ENCODE results near the gene DRD3. TPM values are rescaled to one million over a fixed set of nuclear protein-coding genes. Genes with fewer than 3 reads are reported as not detected.

DRD3 gene
- total and polyA plus RNA-seq, 2 donors (not counting 3 experiments of a cell fraction or from before 2014, with no cell fraction given), result not detected

- Histone ChIP-seq H3K9ac (replicated peaks; ENCODE audit: extremely low read depth, insufficient read depth, low read length) (peak overlapping the region; percentile 62), H3K79me2 (ENCODE audit: control insufficient read depth, insufficient read depth, low read length) (no peaks in the 10 kb centered on the region), H3K4me2 (ENCODE audit: insufficient read depth, low read length) (peak overlapping the region; percentile 93), H4K20me1 (replicated peaks; ENCODE audit: control insufficient read depth, extremely low read depth, insufficient read depth, low read length) (no peaks in the 10 kb centered on the region), H3K27ac (ENCODE audit: insufficient read depth, low read depth, low read length) (peak overlapping the region; percentile 86), H3K4me3 (replicated peaks in 1 of 3; ENCODE audit: insufficient read depth in 1 of 3, low read depth in 1 of 3, low read length in 3 of 3) (peak overlapping the region in 1 of 3 experiments; percentile 41), H2AFZ (ENCODE audit: low read depth, low read length) (peak overlapping the region; percentile 95), H3K36me3 (ENCODE audit: control insufficient read depth in 2 of 2, extremely low read depth in 1 of 2, insufficient read depth in 2 of 2, low read length in 2 of 2) (no peaks in the 10 kb centered on the region), H3K4me1 (ENCODE audit: control insufficient read depth, extremely low read depth, insufficient read depth, low read length) (peaks cover 26% of the 10 kb centered on the region), H3K9me1 (replicated peaks; ENCODE audit: control insufficient read depth, extremely low read depth, insufficient read depth, low read length) (no peaks in the 10 kb centered on the region), H3K27me3 (ENCODE audit: control insufficient read depth in 2 of 2, insufficient read depth in 2 of 2, low read length in 2 of 2) (no peaks in the 10 kb centered on the region), H3K9me3 (replicated peaks; ENCODE audit: control insufficient read depth, insufficient read depth, low read length) (no peaks in the 10 kb centered on the region)
- FAIRE-seq (peak; percentile 85), DNase-seq (ENCODE audit: low read depth, low spot score) (peak; percentile 81)
- intact Hi-C loops (cut with micrococcal nuclease) (loop anchor here (1.0 to 2.0 kb wide), 3 partner anchors 30 to 60 kb away; partner anchors contain the start of genes CCDC191 and QTRT2), dilution Hi-C loops (cut with MboI; ENCODE audit: extremely low pct_ligation_motif_present, low sequenced_read_pairs) (no loop called here)
- TSS peak; percentile 69 for BruUV-seq (replicated peaks)
- CTCF ChIA-PET, result interaction anchor here (0.6 to 2.2 kb wide), 7 partner anchors 16 to 247 kb away, joined by 3 to 15 read pairs (median 4); no protein-coding TSS in a partner anchor
- TF ChIP-seq GATA2 (IDR thresholded peaks at IDR 0.05; ENCODE audit: insufficient read depth, insufficient read length, low read depth, low read length), result peak; percentile 91
- TF ChIP-seq, protein P1, sequence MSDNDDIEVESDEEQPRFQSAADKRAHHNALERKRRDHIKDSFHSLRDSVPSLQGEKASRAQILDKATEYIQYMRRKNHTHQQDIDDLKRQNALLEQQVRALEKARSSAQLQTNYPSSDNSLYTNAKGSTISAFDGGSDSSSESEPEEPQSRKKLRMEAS (IDR thresholded peaks at IDR 0.05; ENCODE audit: insufficient read depth, insufficient read length), result no peak
- TF ChIP-seq POLR2A (IDR thresholded peaks at IDR 0.05; ENCODE audit: low read depth, low read length), result peak; percentile 38
- no peak for TF ChIP-seq POLR2AphosphoS5 (IDR thresholded peaks at IDR 0.05; ENCODE audit: insufficient read depth, low read depth, low read length)
- TF ChIP-seq EZH2 (IDR thresholded peaks at IDR 0.05; ENCODE audit: borderline replicate concordance, low read depth, low read length, severe bottlenecking), result no peak
- no peak for TF ChIP-seq MYC (IDR thresholded peaks at IDR 0.05; ENCODE audit: low read depth, low read length)
- peak; percentile 16 for TF ChIP-seq JUN (IDR thresholded peaks at IDR 0.05; ENCODE audit: borderline replicate concordance, insufficient read depth, insufficient read length, low read depth)
- TF ChIP-seq, protein P2, sequence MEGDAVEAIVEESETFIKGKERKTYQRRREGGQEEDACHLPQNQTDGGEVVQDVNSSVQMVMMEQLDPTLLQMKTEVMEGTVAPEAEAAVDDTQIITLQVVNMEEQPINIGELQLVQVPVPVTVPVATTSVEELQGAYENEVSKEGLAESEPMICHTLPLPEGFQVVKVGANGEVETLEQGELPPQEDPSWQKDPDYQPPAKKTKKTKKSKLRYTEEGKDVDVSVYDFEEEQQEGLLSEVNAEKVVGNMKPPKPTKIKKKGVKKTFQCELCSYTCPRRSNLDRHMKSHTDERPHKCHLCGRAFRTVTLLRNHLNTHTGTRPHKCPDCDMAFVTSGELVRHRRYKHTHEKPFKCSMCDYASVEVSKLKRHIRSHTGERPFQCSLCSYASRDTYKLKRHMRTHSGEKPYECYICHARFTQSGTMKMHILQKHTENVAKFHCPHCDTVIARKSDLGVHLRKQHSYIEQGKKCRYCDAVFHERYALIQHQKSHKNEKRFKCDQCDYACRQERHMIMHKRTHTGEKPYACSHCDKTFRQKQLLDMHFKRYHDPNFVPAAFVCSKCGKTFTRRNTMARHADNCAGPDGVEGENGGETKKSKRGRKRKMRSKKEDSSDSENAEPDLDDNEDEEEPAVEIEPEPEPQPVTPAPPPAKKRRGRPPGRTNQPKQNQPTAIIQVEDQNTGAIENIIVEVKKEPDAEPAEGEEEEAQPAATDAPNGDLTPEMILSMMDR (IDR thresholded peaks at IDR 0.05; ENCODE audit: extremely low read depth in 1 of 2, insufficient read depth in 1 of 2, low read depth in 1 of 2, low read length in 2 of 2), result no peak
- no peak for TF ChIP-seq FOS (IDR thresholded peaks at IDR 0.05; ENCODE audit: borderline replicate concordance, insufficient read depth, low read length)
- POLR2A ChIA-PET, result interaction anchor here (0.8 to 1.1 kb wide), 2 partner anchors 8 to 30 kb away, joined by 3 to 4 read pairs; no protein-coding TSS in a partner anchor
Observed at GRCh38 chr3:114092151-114093015, 86.5 kb downstream of the DRD3 start.
